HCT116 (cell line): ENCODE data around the gene TLN1.

ENCODE experiments used
- CTCF ChIP-seq, 3 experiments: fragments of 200-600 bp in 1 of 3; sonication (generic) in 1 of 3; IDR thresholded peaks in 2 of 3; conservative IDR thresholded peaks in 1 of 3; 2 replicates each; pipeline ENCODE4 v1.5.1; 2012 to 2017; ENCODE audit warnings: low read depth in 2 of 3, low read length in 2 of 3, antibody characterized with exemption in 1 of 3, borderline replicate concordance in 1 of 3, control low read depth in 1 of 3, mild to moderate bottlenecking in 1 of 3, mixed read lengths in 1 of 3, mixed run types in 1 of 3, moderate library complexity in 1 of 3; ENCODE audit not compliant: insufficient read depth in 1 of 3
- MAX ChIP-seq: IDR thresholded peaks from 2 replicates; pipeline ENCODE4 v1.6.1; 2012
- POLR2A ChIP-seq: IDR thresholded peaks from 2 replicates; pipeline ENCODE4 v1.7.0; 2011; ENCODE audit warnings: borderline replicate concordance; ENCODE audit not compliant: insufficient read depth, insufficient read length; ENCODE audit errors: extremely low read depth
- ZNF274 ChIP-seq: fragments of 200-500 bp; sonication (Bioruptor generic); IDR thresholded peaks from 2 replicates; pipeline ENCODE4 v1.6.1; 2014; ENCODE audit warnings: mild to moderate bottlenecking, low read depth, low read length, inconsistent platforms

DNA sequence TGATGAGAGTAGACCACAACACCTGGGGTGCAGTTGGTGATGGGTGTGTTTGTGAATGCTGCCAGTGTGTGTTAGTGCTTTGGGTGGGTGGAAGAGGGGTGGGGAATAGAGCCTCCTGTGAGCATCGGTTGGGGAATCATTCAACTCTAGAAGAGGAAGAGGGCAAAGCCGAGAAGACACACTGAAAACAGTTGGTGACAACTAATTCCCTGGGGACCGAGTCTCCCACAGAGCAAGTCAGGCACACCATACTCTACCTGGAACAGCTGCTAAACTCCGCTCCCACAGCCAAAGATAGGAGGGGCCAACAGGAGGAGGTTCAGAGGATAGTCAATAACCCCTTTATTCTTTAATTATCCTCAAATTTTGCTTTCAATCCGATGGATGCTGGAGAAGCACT, 65.4 kb downstream of the TLN1 start:
- TF ChIP-seq ZNF274 (no peak), CTCF (IDR thresholded peaks at IDR 0.05 in 2 of 3, conservative IDR thresholded peaks at IDR 0.05 in 1 of 3; ENCODE audit: borderline replicate concordance in 1 of 3, insufficient read depth in 1 of 3, low read depth in 2 of 3, low read length in 2 of 3) (no peak), MAX (no peak), POLR2A (no peak)
